ENCODE results near the gene DUSP18. TPM values are rescaled to one million over a fixed set of nuclear protein-coding genes. Genes with fewer than 3 reads are reported as not detected.
"Not testable (repeated sequence)": the region's sequence is repeated elsewhere in the genome, so short reads cannot be mapped to it uniquely, and the experiment has no call there.

DUSP18 gene
- polyA plus RNA-seq, 3 donors = 2.0 to 3.8 (median 2.7) TPM

- no peak overlapping the region for H3K27ac ChIP-seq (ENCODE audit: low read depth, low read length)
- WGBS, 3 donors = 82 to 97% (median 87%) methylated on average over 3 of the region's 3 CpGs
These were observed 18.9 kb downstream of the DUSP18 start for GRCh38 chr22:30648825-30649224.

- WGBS, 3 donors = 69 to 81% (median 73%) methylated on average over 3 of the region's 3 CpGs
- no peak overlapping the region for H3K27ac ChIP-seq (ENCODE audit: low read depth, low read length)
These were observed 20.1 kb downstream of the DUSP18 start for GRCh38 chr22:30647536-30647935.

- H3K27ac ChIP-seq (ENCODE audit: low read depth, low read length) = no peak overlapping the region
- WGBS, 3 donors = 94 to 95% (median 94%) methylated on average over 25 of the region's 25 CpGs
These were observed 21.0 kb downstream of the DUSP18 start for GRCh38 chr22:30646518-30647160.

- H3K27ac ChIP-seq (ENCODE audit: low read depth, low read length) = no peak overlapping the region
- 73 to 90% (median 88%) methylated on average over 16 of the region's 16 CpGs for WGBS, 3 donors
These were observed 24.4 kb downstream of the DUSP18 start for GRCh38 chr22:30643055-30643875.

- WGBS, 3 donors = 91 to 92% (median 92%) methylated on average over 3 to 4 of the region's 4 CpGs
- no peak overlapping the region for H3K27ac ChIP-seq (ENCODE audit: low read depth, low read length)
These were observed 26.7 kb downstream of the DUSP18 start for GRCh38 chr22:30640839-30641430.

GRCh38 chr22:30640361-30640760, 27.3 kb downstream of the DUSP18 start:
- no peak overlapping the region for H3K27ac ChIP-seq (ENCODE audit: low read depth, low read length)
- 97 to 99% (median 98%) methylated on average over 4 of the region's 4 CpGs for WGBS, 3 donors

- WGBS, 3 donors = 62 to 97% (median 68%) methylated on average over 1 of the region's 1 CpG
- H3K27ac ChIP-seq (ENCODE audit: low read depth, low read length) = no peak overlapping the region
These were observed 30.0 kb downstream of the DUSP18 start for GRCh38 chr22:30637701-30638114.

- WGBS, 3 donors = 54 to 58% (median 56%) methylated on average over 43 to 45 of the region's 45 CpGs
- no peak overlapping the region for H3K27ac ChIP-seq (ENCODE audit: low read depth, low read length)
These were observed 31.2 kb downstream of the DUSP18 start for GRCh38 chr22:30636226-30637077.

GRCh38 chr22:30635273-30636225, 32.1 kb downstream of the DUSP18 start, which contains the start of gene SLC35E4:
Gene SLC35E4 (plus strand): TSS chr22:30635781. CDS start chr22:30636451, 670 bp downstream.
- 1% methylated on average over 66 to 75 of the region's 75 CpGs for WGBS, 3 donors
- H3K27ac ChIP-seq (ENCODE audit: low read depth, low read length) = peak within 1 kb of the TSS; percentile 91

GRCh38 chr22:30634471-30635233, 33.0 kb downstream of the DUSP18 start:
- peak overlapping the region; percentile 91 for H3K27ac ChIP-seq (ENCODE audit: low read depth, low read length)
- WGBS, 3 donors = 4 to 11% (median 9%) methylated on average over 29 of the region's 29 CpGs

- 92 to 97% (median 95%) methylated on average over 15 to 20 of the region's 31 CpGs for WGBS, 3 donors
- not testable (repeated sequence) for H3K27ac ChIP-seq (ENCODE audit: low read depth, low read length)
These were observed 36.2 kb downstream of the DUSP18 start for GRCh38 chr22:30631469-30631868.

GRCh38 chr22:30628491-30628890, 39.2 kb downstream of the DUSP18 start:
- H3K27ac ChIP-seq (ENCODE audit: low read depth, low read length) = no peak overlapping the region
- 59 to 81% (median 76%) methylated on average over 4 of the region's 4 CpGs for WGBS, 3 donors

GRCh38 chr22:30627471-30627870, 40.2 kb downstream of the DUSP18 start:
- H3K27ac ChIP-seq (ENCODE audit: low read depth, low read length) = no peak overlapping the region
- 79 to 91% (median 84%) methylated on average over 5 of the region's 5 CpGs for WGBS, 3 donors

- WGBS, 3 donors = 73 to 93% (median 89%) methylated on average over 5 of the region's 5 CpGs
- no peak overlapping the region for H3K27ac ChIP-seq (ENCODE audit: low read depth, low read length)
These were observed 41.3 kb downstream of the DUSP18 start for GRCh38 chr22:30626413-30626812.

GRCh38 chr22:30619909-30620308, 47.8 kb downstream of the DUSP18 start:
- not testable (repeated sequence) for H3K27ac ChIP-seq (ENCODE audit: low read depth, low read length)
- 88 to 95% (median 94%) methylated on average over 6 of the region's 6 CpGs for WGBS, 3 donors

GRCh38 chr22:30617819-30618218, 49.9 kb downstream of the DUSP18 start:
- no peak overlapping the region for H3K27ac ChIP-seq (ENCODE audit: low read depth, low read length)
- WGBS, 3 donors = 80 to 88% (median 84%) methylated on average over 6 of the region's 6 CpGs

GRCh38 chr22:30615543-30615954, 52.1 kb downstream of the DUSP18 start:
- no peak overlapping the region for H3K27ac ChIP-seq (ENCODE audit: low read depth, low read length)
- 68 to 89% (median 76%) methylated on average over 7 of the region's 7 CpGs for WGBS, 3 donors
